ENCODE measurements around the gene VAV3. TPM values are rescaled to one million over a fixed set of nuclear protein-coding genes. Genes with fewer than 3 reads are reported as not detected.
"Not testable (repeated sequence)": the region's sequence is repeated elsewhere in the genome, so short reads cannot be mapped to it uniquely, and the experiment has no call there.

VAV3 gene
- total RNA-seq, 2 donors from 2014 or later = 73.0 to 135 TPM

DNA sequence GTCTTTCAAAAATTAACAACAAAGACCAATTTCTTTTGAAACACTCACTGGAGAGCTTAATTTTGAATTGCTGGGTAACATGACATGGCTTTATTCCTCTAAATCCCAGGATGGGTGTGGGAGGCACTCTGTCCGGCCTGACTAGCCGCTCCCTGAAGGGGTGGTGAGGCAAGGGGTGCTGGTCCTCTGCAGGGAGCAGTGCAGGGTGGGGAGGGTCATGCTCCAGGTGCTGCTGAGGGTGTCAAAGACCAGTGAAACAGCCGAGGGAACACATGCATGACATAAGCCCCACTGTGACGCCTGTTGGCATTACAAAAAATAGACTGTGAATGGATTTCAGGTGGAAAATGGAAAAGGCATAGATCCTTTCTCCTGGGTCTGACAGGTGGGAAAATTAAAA is 223.7 kb downstream of the VAV3 start:
- H3K27me3 ChIP-seq = no peaks in the 10 kb centered on the region
- no peak for DNase-seq
- H3K9me3 ChIP-seq = no peaks in the 10 kb centered on the region
- no peak overlapping the region for H3K9ac ChIP-seq (ENCODE audit: low read depth in 2 of 2, low read length in 2 of 2)
- H3K27ac ChIP-seq = no peak overlapping the region
- H3K4me1 ChIP-seq = no peaks in the 10 kb centered on the region
- intact Hi-C loops (cut with DNase I) = loop anchor here (10.0 kb wide), 1 partner anchor 46 kb away; no protein-coding TSS in a partner anchor
- no peak for TF ChIP-seq CTCF (IDR thresholded peaks at IDR 0.05)
- H3K36me3 ChIP-seq = no peaks in the 10 kb centered on the region
- no peak overlapping the region for H3K4me3 ChIP-seq

DNA sequence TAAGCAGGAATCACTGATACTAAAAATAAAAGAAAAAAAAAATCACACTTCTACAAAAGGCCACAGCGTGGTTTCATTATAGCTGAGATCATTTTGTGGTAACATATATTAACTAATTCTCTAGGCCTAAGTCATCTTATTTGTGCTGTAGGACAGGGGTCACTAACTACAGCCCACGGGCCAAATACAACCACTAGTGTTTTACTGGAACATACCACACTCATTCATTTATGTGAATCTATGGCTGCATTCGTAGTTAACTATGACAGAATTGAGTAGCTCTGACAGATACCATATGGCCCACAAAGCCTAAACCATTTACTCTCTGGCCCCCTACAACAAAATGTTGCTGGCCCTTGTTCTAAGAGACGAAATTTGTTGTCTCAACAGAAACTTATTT is 224.4 kb downstream of the VAV3 start:
- Histone ChIP-seq H3K9me3 (no peaks in the 10 kb centered on the region), H3K27me3 (no peaks in the 10 kb centered on the region), H3K4me3 (no peak overlapping the region), H3K4me1 (no peaks in the 10 kb centered on the region), H3K9ac (ENCODE audit: low read depth in 2 of 2, low read length in 2 of 2) (no peak overlapping the region), H3K27ac (no peak overlapping the region), H3K36me3 (no peaks in the 10 kb centered on the region)
- no peak for TF ChIP-seq CTCF (IDR thresholded peaks at IDR 0.05)
- no peak for DNase-seq
- intact Hi-C loops (cut with DNase I) = loop anchor here (10.0 kb wide), 1 partner anchor 46 kb away; no protein-coding TSS in a partner anchor

- H3K9ac ChIP-seq (ENCODE audit: low read depth in 2 of 2, low read length in 2 of 2) = no peak overlapping the region
- H3K27ac ChIP-seq = no peak overlapping the region
- H3K4me1 ChIP-seq = no peaks in the 10 kb centered on the region
- intact Hi-C loops (cut with DNase I) = loop anchor here (10.0 kb wide), 1 partner anchor 45 kb away; no protein-coding TSS in a partner anchor
- no peak for TF ChIP-seq CTCF (IDR thresholded peaks at IDR 0.05)
- no peak overlapping the region for H3K4me3 ChIP-seq
- no peaks in the 10 kb centered on the region for H3K27me3 ChIP-seq
- H3K9me3 ChIP-seq = no peaks in the 10 kb centered on the region
- DNase-seq = no peak
- no peaks in the 10 kb centered on the region for H3K36me3 ChIP-seq
Measured at GRCh38 chr1:107739651-107740050, 225.3 kb downstream of the VAV3 start.

DNA sequence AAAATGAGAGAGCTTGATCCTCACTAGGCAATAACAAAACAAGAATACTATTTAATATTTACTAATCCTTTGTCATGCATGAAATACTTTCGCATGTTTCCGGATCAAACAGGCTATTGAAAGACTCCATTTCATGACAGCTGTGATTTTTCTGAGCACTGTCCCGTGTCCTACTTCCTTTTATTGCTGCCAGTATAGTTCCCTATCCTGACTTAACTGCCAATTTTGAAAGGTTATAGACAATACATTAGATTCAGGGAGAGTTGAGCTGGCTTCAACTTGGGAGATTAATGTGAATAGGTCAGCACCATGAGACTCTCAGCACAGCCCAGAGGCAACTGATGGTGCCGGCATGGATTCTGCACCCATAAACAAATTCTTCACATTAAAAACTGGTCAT is 225.8 kb downstream of the VAV3 start:
- Histone ChIP-seq H3K27me3 (no peaks in the 10 kb centered on the region), H3K9ac (ENCODE audit: low read depth in 2 of 2, low read length in 2 of 2) (no peak overlapping the region), H3K9me3 (no peaks in the 10 kb centered on the region), H3K27ac (no peak overlapping the region), H3K4me1 (no peaks in the 10 kb centered on the region), H3K4me3 (no peak overlapping the region), H3K36me3 (no peaks in the 10 kb centered on the region)
- TF ChIP-seq CTCF (IDR thresholded peaks at IDR 0.05) = no peak
- no peak for DNase-seq
- intact Hi-C loops (cut with DNase I) = no loop called here

DNA sequence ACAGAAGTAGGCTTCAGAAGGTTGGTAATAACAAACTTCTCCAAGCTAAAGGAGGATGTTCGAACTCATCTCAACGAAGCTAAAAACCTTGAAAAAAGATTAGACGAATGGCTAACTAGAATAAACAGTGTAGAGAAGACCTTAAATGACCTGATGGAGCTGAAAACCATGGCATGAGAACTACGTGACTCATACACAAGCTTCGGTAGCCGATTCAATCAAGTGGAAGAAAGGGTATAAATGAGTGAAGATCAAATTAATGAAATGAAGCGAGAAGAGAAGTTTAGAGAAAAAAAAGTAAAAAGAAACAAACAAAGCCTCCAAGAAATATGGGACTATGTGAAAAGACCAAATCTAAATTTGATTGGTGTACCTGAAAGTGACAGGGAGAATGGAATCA is 231.6 kb downstream of the VAV3 start:
- H3K9me3 ChIP-seq; H3K4me3 ChIP-seq; intact Hi-C loops (cut with DNase I); H3K4me1 ChIP-seq; H3K27ac ChIP-seq; DNase-seq; H3K9ac ChIP-seq (ENCODE audit: low read depth in 2 of 2, low read length in 2 of 2); H3K27me3 ChIP-seq; H3K36me3 ChIP-seq: not testable (repeated sequence)

DNA sequence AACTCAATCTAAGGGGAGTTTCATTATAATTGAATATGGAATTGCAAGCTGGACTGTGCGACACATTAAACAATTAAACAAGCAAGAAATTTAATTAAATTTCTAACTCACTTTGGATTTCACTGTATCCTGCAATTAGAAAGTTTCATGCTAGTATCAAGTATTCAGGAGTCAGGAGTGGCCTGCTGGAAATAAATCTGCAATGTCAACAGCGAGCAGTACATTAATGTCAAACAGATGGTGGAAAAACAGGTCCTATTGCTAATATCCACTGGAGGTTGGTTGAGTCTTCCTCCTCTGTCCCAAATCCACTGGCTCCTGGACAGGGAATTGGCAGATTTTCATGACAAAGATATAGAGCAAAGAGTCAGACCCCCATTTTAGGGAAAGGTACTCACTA is 237.1 kb downstream of the VAV3 start:
- Histone ChIP-seq H3K36me3 (no peaks in the 10 kb centered on the region), H3K9me3 (no peaks in the 10 kb centered on the region), H3K4me1 (no peaks in the 10 kb centered on the region), H3K4me3 (no peak overlapping the region), H3K27ac (no peak overlapping the region), H3K9ac (ENCODE audit: low read depth in 2 of 2, low read length in 2 of 2) (no peak overlapping the region), H3K27me3 (no peaks in the 10 kb centered on the region)
- intact Hi-C loops (cut with DNase I) = no loop called here
- no peak for DNase-seq
- no peak for TF ChIP-seq CTCF (IDR thresholded peaks at IDR 0.05)

Measured in colonic mucosa (tissue), 4 donors.